SK-N-SH treated with all-trans-retinoic acid at 6 μM for 48 hours (cell line): Measurements from ENCODE around the gene TDRD12.
"Not testable (repeated sequence)": the region's sequence is repeated elsewhere in the genome, so short reads cannot be mapped to it uniquely, and the experiment has no call there.

Source experiments
- ATAC-seq: fragments of 200-7000 bp; cut with Tn5 transposase; 3 replicates; pipeline ENCODE4 v1.9.1; 2020; ENCODE audit warnings: mild to moderate bottlenecking, moderate library complexity
- BACH2 ChIP-seq: fragments of 250-450 bp; sonication (Bioruptor Pico); IDR thresholded peaks from 2 replicates; pipeline ENCODE4 v1.9.0; 2021; ENCODE audit warnings: mild to moderate bottlenecking, borderline replicate concordance
- PATZ1 ChIP-seq: fragments of 250-450 bp; sonication (Bioruptor Pico); IDR thresholded peaks from 2 replicates; pipeline ENCODE4 v1.8.0; 2020; ENCODE audit warnings: mild to moderate bottlenecking, moderate library complexity, borderline replicate concordance
- PPARA ChIP-seq: fragments of 250-450 bp; sonication (Bioruptor Pico); IDR thresholded peaks from 2 replicates; pipeline ENCODE4 v1.5.0; 2020; ENCODE audit warnings: mild to moderate bottlenecking, borderline replicate concordance
- RARB ChIP-seq: fragments of 250-450 bp; sonication (Bioruptor Pico); IDR thresholded peaks from 2 replicates; pipeline ENCODE4 v1.8.0; 2021; ENCODE audit warnings: mild to moderate bottlenecking, moderate library complexity
- SNAI2 ChIP-seq: fragments of 250-450 bp; sonication (Bioruptor Pico); IDR thresholded peaks from 2 replicates; pipeline ENCODE4 v1.5.0; 2020; ENCODE audit warnings: mild to moderate bottlenecking, moderate library complexity
- TCF4 ChIP-seq: fragments of 250-450 bp; sonication (Bioruptor Pico); IDR thresholded peaks from 2 replicates; pipeline ENCODE4 v1.8.0; 2021; ENCODE audit warnings: mild to moderate bottlenecking, moderate library complexity, borderline replicate concordance
- TOX ChIP-seq: fragments of 250-450 bp; sonication (Bioruptor Pico); IDR thresholded peaks from 2 replicates; pipeline ENCODE4 v1.8.0; 2021; ENCODE audit warnings: mild to moderate bottlenecking, moderate library complexity, borderline replicate concordance
- ZC3H10 ChIP-seq: fragments of 250-450 bp; sonication (Bioruptor Pico); IDR thresholded peaks from 2 replicates; pipeline ENCODE4 v1.5.1; 2021; ENCODE audit warnings: mild to moderate bottlenecking, moderate library complexity
- ZFP3 ChIP-seq: fragments of 250-450 bp; sonication (Bioruptor Pico); IDR thresholded peaks from 2 replicates; pipeline ENCODE4 v1.5.0; 2020; ENCODE audit warnings: mild to moderate bottlenecking, moderate library complexity
- ZFP30 ChIP-seq: fragments of 450-650 bp; formaldehyde crosslinking; IDR thresholded peaks from 2 replicates; pipeline ENCODE4 v1.5.0; 2022; ENCODE audit warnings: mild to moderate bottlenecking, moderate library complexity
- ZNF565 ChIP-seq: fragments of 450-650 bp; formaldehyde crosslinking; conservative IDR thresholded peaks from 2 replicates; pipeline ENCODE4 v1.5.0; 2020; ENCODE audit warnings: low read depth, mild to moderate bottlenecking, moderate library complexity
- ZNF70 ChIP-seq: fragments of 450-650 bp; formaldehyde crosslinking; IDR thresholded peaks from 2 replicates; pipeline ENCODE4 v1.5.0; 2020; ENCODE audit warnings: mild to moderate bottlenecking, moderate library complexity
- ZNF8 ChIP-seq: fragments of 450-650 bp; formaldehyde crosslinking; IDR thresholded peaks from 2 replicates; pipeline ENCODE4 v1.5.0; 2020; ENCODE audit warnings: mild to moderate bottlenecking, moderate library complexity
- TF ChIP-seq, protein P1 (sequence below): fragments of 250-450 bp; sonication (Bioruptor Pico); IDR thresholded peaks from 2 replicates; pipeline ENCODE4 v1.8.0; 2021; ENCODE audit warnings: low read depth, mild to moderate bottlenecking, moderate library complexity, borderline replicate concordance
- TF ChIP-seq, protein P2 (sequence below): fragments of 250-450 bp; sonication (Bioruptor Pico); IDR thresholded peaks from 2 replicates; pipeline ENCODE4 v1.5.1; 2020; ENCODE audit warnings: low read depth, mild to moderate bottlenecking, moderate library complexity
- TF ChIP-seq, protein P3 (sequence below): fragments of 250-450 bp; sonication (Bioruptor Pico); IDR thresholded peaks from 2 replicates; pipeline ENCODE4 v1.5.1; 2021; ENCODE audit warnings: mild to moderate bottlenecking, moderate library complexity
- TF ChIP-seq, protein P4 (sequence below): fragments of 250-450 bp; sonication (Bioruptor Pico); IDR thresholded peaks from 2 replicates; pipeline ENCODE4 v1.5.0; 2020; ENCODE audit warnings: mild to moderate bottlenecking, moderate library complexity

TDRD12 gene

GRCh38 chr19:32691952-32692726 is 27.4 kb upstream of the TDRD12 start:
- ATAC-seq, result peak; percentile 79
- TF ChIP-seq, protein P1, sequence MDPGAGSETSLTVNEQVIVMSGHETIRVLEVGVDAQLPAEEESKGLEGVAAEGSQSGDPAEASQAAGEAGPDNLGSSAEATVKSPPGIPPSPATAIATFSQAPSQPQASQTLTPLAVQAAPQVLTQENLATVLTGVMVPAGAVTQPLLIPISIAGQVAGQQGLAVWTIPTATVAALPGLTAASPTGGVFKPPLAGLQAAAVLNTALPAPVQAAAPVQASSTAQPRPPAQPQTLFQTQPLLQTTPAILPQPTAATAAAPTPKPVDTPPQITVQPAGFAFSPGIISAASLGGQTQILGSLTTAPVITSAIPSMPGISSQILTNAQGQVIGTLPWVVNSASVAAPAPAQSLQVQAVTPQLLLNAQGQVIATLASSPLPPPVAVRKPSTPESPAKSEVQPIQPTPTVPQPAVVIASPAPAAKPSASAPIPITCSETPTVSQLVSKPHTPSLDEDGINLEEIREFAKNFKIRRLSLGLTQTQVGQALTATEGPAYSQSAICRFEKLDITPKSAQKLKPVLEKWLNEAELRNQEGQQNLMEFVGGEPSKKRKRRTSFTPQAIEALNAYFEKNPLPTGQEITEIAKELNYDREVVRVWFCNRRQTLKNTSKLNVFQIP (CRISPR knock-in tag), result no peak
- TF ChIP-seq TCF4 (CRISPR knock-in tag) (no peak), BACH2 (CRISPR knock-in tag) (no peak), ZNF70 (no peak), ZNF565 (no peak), ZFP3 (no peak)
- TF ChIP-seq, protein P2, sequence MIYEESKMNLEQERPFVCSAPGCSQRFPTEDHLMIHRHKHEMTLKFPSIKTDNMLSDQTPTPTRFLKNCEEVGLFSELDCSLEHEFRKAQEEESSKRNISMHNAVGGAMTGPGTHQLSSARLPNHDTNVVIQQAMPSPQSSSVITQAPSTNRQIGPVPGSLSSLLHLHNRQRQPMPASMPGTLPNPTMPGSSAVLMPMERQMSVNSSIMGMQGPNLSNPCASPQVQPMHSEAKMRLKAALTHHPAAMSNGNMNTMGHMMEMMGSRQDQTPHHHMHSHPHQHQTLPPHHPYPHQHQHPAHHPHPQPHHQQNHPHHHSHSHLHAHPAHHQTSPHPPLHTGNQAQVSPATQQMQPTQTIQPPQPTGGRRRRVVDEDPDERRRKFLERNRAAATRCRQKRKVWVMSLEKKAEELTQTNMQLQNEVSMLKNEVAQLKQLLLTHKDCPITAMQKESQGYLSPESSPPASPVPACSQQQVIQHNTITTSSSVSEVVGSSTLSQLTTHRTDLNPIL, result no peak
- TF ChIP-seq, protein P3, sequence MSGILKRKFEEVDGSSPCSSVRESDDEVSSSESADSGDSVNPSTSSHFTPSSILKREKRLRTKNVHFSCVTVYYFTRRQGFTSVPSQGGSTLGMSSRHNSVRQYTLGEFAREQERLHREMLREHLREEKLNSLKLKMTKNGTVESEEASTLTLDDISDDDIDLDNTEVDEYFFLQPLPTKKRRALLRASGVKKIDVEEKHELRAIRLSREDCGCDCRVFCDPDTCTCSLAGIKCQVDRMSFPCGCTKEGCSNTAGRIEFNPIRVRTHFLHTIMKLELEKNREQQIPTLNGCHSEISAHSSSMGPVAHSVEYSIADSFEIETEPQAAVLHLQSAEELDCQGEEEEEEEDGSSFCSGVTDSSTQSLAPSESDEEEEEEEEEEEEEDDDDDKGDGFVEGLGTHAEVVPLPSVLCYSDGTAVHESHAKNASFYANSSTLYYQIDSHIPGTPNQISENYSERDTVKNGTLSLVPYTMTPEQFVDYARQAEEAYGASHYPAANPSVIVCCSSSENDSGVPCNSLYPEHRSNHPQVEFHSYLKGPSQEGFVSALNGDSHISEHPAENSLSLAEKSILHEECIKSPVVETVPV (CRISPR knock-in tag), result no peak

GRCh38 chr19:32692727-32693061 is 26.9 kb upstream of the TDRD12 start:
- peak; percentile 2; the same call in 1 of the 3 replicates for ATAC-seq

DNA sequence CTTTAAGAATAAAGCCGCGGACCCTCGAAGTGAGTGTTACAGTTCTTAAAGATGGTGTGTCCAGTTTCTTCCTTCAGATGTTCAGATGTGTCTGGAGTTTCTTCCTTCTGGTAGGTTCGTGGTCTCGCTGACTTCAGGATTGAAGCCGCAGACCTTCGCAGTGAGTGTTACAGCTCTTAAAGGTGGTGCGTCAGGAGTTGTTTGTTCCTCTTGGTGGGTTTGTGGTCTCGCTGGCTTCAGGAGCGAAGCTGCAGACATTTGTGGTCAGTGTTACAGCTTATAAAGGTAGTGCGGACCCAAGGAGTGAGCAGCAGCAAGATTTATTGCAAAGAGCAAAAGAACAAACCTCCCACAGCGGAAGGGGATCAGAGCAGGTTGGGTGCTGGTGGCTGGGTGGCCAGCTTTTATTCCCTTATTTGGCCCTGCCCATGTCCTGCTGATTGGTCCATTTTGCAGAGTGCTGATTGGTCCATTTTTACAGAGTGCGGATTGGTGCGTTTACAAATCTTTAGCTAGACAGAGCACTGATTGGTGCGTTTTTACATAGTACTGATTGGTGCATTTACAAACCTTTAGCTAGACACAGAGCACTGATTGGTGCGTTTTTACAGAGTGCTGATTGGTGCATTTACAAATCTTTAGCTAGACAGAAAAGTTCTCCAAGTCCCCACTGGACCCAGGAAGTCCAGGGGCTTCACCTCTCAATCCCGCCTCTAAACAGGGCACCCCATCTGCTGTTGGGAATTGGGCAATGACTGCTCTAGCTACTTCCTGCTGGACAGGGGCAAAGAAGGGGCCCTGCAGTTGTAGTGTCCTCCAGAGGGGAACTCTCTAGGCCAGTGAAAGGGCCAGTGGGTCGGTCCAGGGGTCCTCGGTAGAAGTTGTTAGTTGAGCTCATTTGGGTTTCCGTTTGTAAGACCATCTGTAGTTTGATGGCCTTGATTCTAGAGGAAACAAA is 26.1 kb upstream of the TDRD12 start:
- ATAC-seq, result not testable (repeated sequence)

More at GRCh38 chr19:32692727-32693061, 26.9 kb upstream of the TDRD12 start:
- TF ChIP-seq, protein P4, sequence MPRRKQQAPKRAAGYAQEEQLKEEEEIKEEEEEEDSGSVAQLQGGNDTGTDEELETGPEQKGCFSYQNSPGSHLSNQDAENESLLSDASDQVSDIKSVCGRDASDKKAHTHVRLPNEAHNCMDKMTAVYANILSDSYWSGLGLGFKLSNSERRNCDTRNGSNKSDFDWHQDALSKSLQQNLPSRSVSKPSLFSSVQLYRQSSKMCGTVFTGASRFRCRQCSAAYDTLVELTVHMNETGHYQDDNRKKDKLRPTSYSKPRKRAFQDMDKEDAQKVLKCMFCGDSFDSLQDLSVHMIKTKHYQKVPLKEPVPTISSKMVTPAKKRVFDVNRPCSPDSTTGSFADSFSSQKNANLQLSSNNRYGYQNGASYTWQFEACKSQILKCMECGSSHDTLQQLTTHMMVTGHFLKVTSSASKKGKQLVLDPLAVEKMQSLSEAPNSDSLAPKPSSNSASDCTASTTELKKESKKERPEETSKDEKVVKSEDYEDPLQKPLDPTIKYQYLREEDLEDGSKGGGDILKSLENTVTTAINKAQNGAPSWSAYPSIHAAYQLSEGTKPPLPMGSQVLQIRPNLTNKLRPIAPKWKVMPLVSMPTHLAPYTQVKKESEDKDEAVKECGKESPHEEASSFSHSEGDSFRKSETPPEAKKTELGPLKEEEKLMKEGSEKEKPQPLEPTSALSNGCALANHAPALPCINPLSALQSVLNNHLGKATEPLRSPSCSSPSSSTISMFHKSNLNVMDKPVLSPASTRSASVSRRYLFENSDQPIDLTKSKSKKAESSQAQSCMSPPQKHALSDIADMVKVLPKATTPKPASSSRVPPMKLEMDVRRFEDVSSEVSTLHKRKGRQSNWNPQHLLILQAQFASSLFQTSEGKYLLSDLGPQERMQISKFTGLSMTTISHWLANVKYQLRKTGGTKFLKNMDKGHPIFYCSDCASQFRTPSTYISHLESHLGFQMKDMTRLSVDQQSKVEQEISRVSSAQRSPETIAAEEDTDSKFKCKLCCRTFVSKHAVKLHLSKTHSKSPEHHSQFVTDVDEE (CRISPR knock-in tag), result no peak
- TF ChIP-seq ZC3H10 (CRISPR knock-in tag), result no peak
- TF ChIP-seq TOX (CRISPR knock-in tag), result no peak
- TF ChIP-seq, protein P3 (CRISPR knock-in tag), result no peak
- TF ChIP-seq ZNF8 (CRISPR knock-in tag), result no peak
- no peak for TF ChIP-seq SNAI2 (CRISPR knock-in tag)
- TF ChIP-seq ZFP30, result no peak
- TF ChIP-seq RARB (CRISPR knock-in tag), result no peak
- no peak for TF ChIP-seq PPARA (CRISPR knock-in tag)
- TF ChIP-seq TCF4 (CRISPR knock-in tag), result no peak
- TF ChIP-seq ZNF70, result no peak
- TF ChIP-seq PATZ1, result no peak
- TF ChIP-seq, protein P2, result no peak
- no peak for TF ChIP-seq ZFP3
- no peak for TF ChIP-seq BACH2 (CRISPR knock-in tag)

GRCh38 chr19:32694316-32694715 is 25.3 kb upstream of the TDRD12 start:
- not testable (repeated sequence) for ATAC-seq

DNA sequence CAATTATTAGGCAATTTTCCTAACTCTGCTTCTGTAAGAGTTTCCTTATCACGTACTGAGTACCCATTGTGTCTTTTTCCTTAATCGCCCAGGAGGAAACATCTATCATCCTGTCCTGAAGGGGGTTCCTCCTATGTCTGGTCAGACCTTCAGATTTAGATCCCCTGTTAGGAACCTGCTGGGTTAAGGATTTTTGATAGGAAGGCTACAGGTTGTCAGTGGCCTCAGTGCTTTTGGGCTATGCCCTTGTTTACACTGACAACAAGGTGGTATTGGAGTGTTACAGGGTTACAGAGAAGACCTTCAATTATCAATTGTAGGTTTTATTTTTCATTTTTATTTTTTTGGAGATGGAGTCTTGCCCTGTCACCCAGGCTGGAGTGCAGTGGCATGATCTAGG is 24.7 kb upstream of the TDRD12 start:
- ATAC-seq, result not testable (repeated sequence)

DNA sequence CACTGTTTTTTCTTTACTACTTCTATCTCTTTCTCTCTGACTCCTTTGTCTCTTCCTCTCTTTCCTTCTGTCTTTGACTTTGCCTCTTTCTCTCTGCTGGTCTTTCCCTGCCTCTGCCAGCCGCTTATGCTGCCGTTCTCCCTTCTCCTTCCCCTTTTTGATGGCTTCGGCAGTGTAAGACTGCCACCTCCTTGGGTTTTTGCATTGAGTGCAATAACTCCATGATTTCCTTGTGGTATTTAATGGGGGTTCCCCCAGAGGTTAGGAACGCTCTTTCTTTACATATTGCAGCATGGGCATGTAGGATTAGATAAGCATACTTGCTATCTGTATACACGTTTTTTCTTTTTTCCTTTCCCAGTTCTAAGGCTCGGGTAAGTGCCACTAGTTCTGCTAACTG is 24.1 kb upstream of the TDRD12 start:
- ATAC-seq, result not testable (repeated sequence)

DNA sequence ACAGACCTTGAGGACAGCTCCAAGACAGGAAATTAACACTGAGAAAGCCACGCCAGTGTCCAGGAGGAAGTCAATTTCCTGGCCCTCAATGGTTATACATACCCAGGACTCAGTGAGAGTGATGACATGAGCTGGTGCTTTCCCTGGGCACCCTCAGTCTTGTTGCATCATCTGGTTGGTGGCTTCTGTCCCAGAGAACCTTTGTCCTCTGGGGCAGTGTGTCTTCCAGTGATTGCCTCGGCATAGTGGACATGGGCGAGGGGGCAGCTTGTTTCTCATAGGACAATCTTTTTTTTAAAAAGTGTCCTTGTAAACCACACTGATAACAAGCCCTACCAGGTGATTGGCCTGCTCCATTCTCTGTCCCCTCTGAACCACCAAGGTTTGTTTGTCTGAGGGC is 22.8 kb upstream of the TDRD12 start:
- not testable (repeated sequence) for ATAC-seq
